GM13977 (cell line): ENCODE measurements around the gene INHA.

Experiments
- DNase-seq: peaks from one replicate; pipeline ENCODE4 v3.0.0; 2012; ENCODE audit warnings: low spot score
- CTCF ChIP-seq: IDR thresholded peaks from 2 replicates; pipeline ENCODE4 v1.5.1; 2012; ENCODE audit warnings: mild to moderate bottlenecking, control low read depth; ENCODE audit not compliant: insufficient read depth; ENCODE audit errors: extremely low read depth, missing control alignments
- in situ Hi-C: fragments of 300-500 bp; cut with MboI; formaldehyde crosslinking; loops from one replicate; pipeline ENCODE4 v1.12.0; 2022; ENCODE audit warnings: low sequenced_read_pairs, low pct_unique_long_range_greater_than_20kb, mixed read lengths, inconsistent platforms; ENCODE audit not compliant: unreplicated experiment

Gene INHA

GRCh38 chr2:219539926-219540678, 32.0 kb upstream of the INHA start:
- no peak for TF ChIP-seq CTCF
- DNase-seq: no peak
- in situ Hi-C loops: loop anchor here (10.0 kb wide), 1 partner anchor 135 kb away; no protein-coding TSS in a partner anchor

GRCh38 chr2:219540784-219541504, 31.2 kb upstream of the INHA start:
- peak; percentile 10 for TF ChIP-seq CTCF
- no peak for DNase-seq
- in situ Hi-C loops: no loop called here

- in situ Hi-C loops: no loop called here
- TF ChIP-seq CTCF: peak; percentile 89
- peak; percentile 94 for DNase-seq
These were observed 30.4 kb upstream of the INHA start for GRCh38 chr2:219541611-219542180.

GRCh38 chr2:219542931-219543595, 29.0 kb upstream of the INHA start:
- peak; percentile 6 for TF ChIP-seq CTCF
- in situ Hi-C loops: no loop called here
- no peak for DNase-seq

DNA sequence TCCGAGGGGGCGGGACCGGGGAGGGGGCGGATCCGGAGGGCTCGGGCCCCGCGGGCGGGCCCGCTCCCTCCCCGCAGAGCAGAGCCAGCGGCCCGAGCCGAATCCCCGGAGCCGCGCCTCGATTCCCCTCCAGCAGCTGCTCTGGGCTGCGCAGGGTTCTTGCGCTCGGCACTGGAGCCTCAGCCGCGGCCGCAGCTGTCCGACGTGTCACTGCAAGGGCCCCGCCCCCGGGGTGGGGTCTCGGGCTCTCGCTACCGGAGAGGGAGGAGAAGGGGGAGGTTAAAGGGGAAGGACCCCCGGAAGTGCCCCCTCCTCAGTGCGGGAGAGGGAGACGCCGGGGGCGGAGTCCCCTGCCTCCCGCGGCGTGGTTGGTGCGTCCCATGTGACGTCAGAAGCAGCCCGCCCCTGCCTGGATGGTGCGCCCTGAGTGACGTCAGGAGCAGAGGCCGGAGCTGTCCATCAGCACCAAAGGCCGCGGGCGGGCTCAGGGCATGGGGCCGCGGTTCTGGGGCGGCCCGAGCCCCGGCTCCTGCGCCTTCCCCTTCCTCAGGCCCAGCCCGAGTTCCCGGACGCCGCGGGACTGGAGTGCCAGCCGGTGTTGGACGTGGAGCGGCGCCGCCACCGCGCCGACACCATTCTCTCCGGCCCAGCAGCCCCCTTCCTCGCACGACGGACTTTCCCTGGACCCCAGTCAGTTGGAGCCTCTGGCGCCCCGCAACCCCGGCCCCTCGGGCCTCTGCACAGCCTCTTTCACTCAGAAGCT, 28.3 kb upstream of the INHA start, which contains the start of the genes CHPF and TMEM198:
TSS of gene CHPF (minus strand) at position 214 of the 763 bp plus-strand sequence. CDS start 271 bp downstream, outside the sequence.
TSS of gene TMEM198 (plus strand) at position 433 of the 763 bp plus-strand sequence. CDS start 700 bp downstream, outside the sequence.
- in situ Hi-C loops: no loop called here
- DNase-seq: peak; percentile 100
- TF ChIP-seq CTCF: no peak
